H1 (cell line): ENCODE results near the gene POLR1C. TPM values are rescaled to one million over a fixed set of nuclear protein-coding genes. Genes with fewer than 3 reads are reported as not detected.

Experiments
- CTCF ChIA-PET: fragments of 300-600 bp; sonication (Branson Sonifier 250); formaldehyde crosslinking; loops from one replicate; lab custom pipeline; 2021; ENCODE audit not compliant: partially characterized antibody; lab: Charles Lee
- POLR2A ChIA-PET: fragments of 300-600 bp; sonication (Branson Sonifier 250); formaldehyde crosslinking; loops from one replicate; lab custom pipeline; 2021; ENCODE audit warnings: inconsistent platforms; ENCODE audit not compliant: partially characterized antibody; lab: Charles Lee
- DNase-seq, 2 experiments: peaks; one replicate each; pipeline versions ENCODE4 v3.0.0 to v3.0.0-alpha.2; 2010 to 2022; ENCODE audit warnings: low spot score in 2 of 2, low read depth in 1 of 2, mixed read lengths in 1 of 2
- FAIRE-seq: peaks from 2 replicates; lab custom pipeline; 2011; peaks lifted over from hg19 to GRCh38; lab: Jason Lieb, UNC
- H2AFZ ChIP-seq: 2 replicates; pipeline ENCODE4 v1.8.1; 2012; ENCODE audit warnings: low read length, inconsistent platforms
- H2AK5ac ChIP-seq: 2 replicates; pipeline ENCODE4 v1.6.1; 2013; ENCODE audit warnings: low read depth, low read length
- H2BK120ac ChIP-seq: replicated peaks from 2 replicates; pipeline ENCODE3; 2013; ENCODE audit warnings: low read depth, low read length, inconsistent platforms
- H2BK12ac ChIP-seq: 2 replicates; pipeline ENCODE4 v1.6.1; 2013; ENCODE audit warnings: low read depth, low read length
- H2BK15ac ChIP-seq: 2 replicates; pipeline ENCODE4 v1.6.1; 2013; ENCODE audit warnings: low read length
- H2BK20ac ChIP-seq: 2 replicates; pipeline ENCODE4 v1.6.1; 2013; ENCODE audit warnings: low read length
- H2BK5ac ChIP-seq: 2 replicates; pipeline ENCODE4 v1.6.1; 2013; ENCODE audit warnings: low read depth, low read length
- H3K14ac ChIP-seq: 2 replicates; pipeline ENCODE4 v1.6.1; 2013; ENCODE audit warnings: inconsistent platforms; ENCODE audit not compliant: insufficient read length
- H3K18ac ChIP-seq: 2 replicates; pipeline ENCODE4 v1.6.1; 2013; ENCODE audit warnings: low read length; ENCODE audit errors: extremely low read depth
- H3K23ac ChIP-seq: 2 replicates; pipeline ENCODE4 v1.6.1; 2013; ENCODE audit warnings: inconsistent platforms; ENCODE audit not compliant: insufficient read length
- H3K23me2 ChIP-seq: 2 replicates; pipeline ENCODE4 v1.6.1; 2013; ENCODE audit warnings: low read depth, low read length
- H3K27ac ChIP-seq: 2 replicates; pipeline ENCODE4 v1.6.1; 2011; ENCODE audit warnings: low read depth, low read length, inconsistent platforms
- H3K27me3 ChIP-seq, 4 experiments: replicated peaks in 1 of 4; 1 replicate in 1 of 4; 2 replicates in 3 of 4; pipeline versions ENCODE4 v1.6.1 to v1.8.1; 2011 to 2013; ENCODE audit warnings: low read length in 3 of 4, mild to moderate bottlenecking in 3 of 4, inconsistent platforms in 2 of 4, mixed read lengths in 2 of 4, moderate library complexity in 1 of 4; ENCODE audit not compliant: control insufficient read depth in 3 of 4, insufficient read depth in 3 of 4; ENCODE audit errors: extremely low read depth in 1 of 4
- H3K36me3 ChIP-seq, 4 experiments: 2 replicates each; pipeline versions ENCODE4 v1.6.1 to v1.8.1; 2011 to 2013; ENCODE audit warnings: mild to moderate bottlenecking in 4 of 4, low read length in 3 of 4, moderate library complexity in 2 of 4, control low read depth in 1 of 4, inconsistent platforms in 1 of 4; ENCODE audit not compliant: insufficient read depth in 4 of 4, control insufficient read depth in 2 of 4
- H3K4ac ChIP-seq: replicated peaks from 2 replicates; pipeline ENCODE3; 2013; ENCODE audit warnings: low read length, low read depth, mixed read lengths, inconsistent platforms; ENCODE audit not compliant: insufficient read length
- H3K4me1 ChIP-seq, 4 experiments: replicated peaks in 1 of 4; 1 replicate in 1 of 4; 2 replicates in 3 of 4; pipeline versions ENCODE4 v1.6.1 to v1.8.1; 2011 to 2013; ENCODE audit warnings: low read length in 3 of 4, inconsistent platforms in 2 of 4, mixed read lengths in 1 of 4; ENCODE audit not compliant: insufficient read depth in 4 of 4, control insufficient read depth in 3 of 4
- H3K4me2 ChIP-seq, 2 experiments: 2 replicates each; pipeline versions ENCODE4 v1.6.1 to v1.8.1; 2011 to 2013; ENCODE audit warnings: low read depth in 2 of 2, low read length in 2 of 2, control low read depth in 1 of 2, inconsistent platforms in 1 of 2, mild to moderate bottlenecking in 1 of 2; ENCODE audit not compliant: insufficient read depth in 1 of 2
- H3K4me3 ChIP-seq, 4 experiments: fragments of 200-600, 300-600 bp in 1 of 4; sonication (generic), shearing (Covaris generic), sonication (Bioruptor Twin) in 1 of 4; 2 replicates each; pipeline versions ENCODE4 v1.5.1 to v1.8.1; 2011 to 2016; ENCODE audit warnings: low read length in 4 of 4, low read depth in 3 of 4, control low read depth in 2 of 4, inconsistent platforms in 2 of 4, mild to moderate bottlenecking in 2 of 4, mixed read lengths in 1 of 4, moderate library complexity in 1 of 4; ENCODE audit not compliant: insufficient read depth in 2 of 4; ENCODE audit errors: extremely low read depth in 1 of 4
- H3K56ac ChIP-seq: replicated peaks from 2 replicates; pipeline ENCODE3; 2013; ENCODE audit warnings: low read depth, mild to moderate bottlenecking, mixed read lengths, low read length, inconsistent platforms; ENCODE audit not compliant: insufficient read length
- H3K79me1 ChIP-seq: 2 replicates; pipeline ENCODE4 v1.6.1; 2013; ENCODE audit warnings: low read depth, low read length, control low read depth
- H3K79me2 ChIP-seq, 2 experiments: 2 replicates each; pipeline versions ENCODE4 v1.6.1 to v1.8.1; 2012 to 2013; ENCODE audit warnings: low read length in 2 of 2, mild to moderate bottlenecking in 2 of 2, inconsistent platforms in 1 of 2; ENCODE audit not compliant: insufficient read depth in 2 of 2, control insufficient read depth in 1 of 2
- H3K9ac ChIP-seq, 4 experiments: replicated peaks in 1 of 4; 1 replicate in 1 of 4; 2 replicates in 3 of 4; pipeline versions ENCODE4 v1.6.1 to v1.8.1; 2011 to 2013; ENCODE audit warnings: low read depth in 3 of 4, low read length in 3 of 4, control low read depth in 2 of 4, mild to moderate bottlenecking in 2 of 4, moderate library complexity in 2 of 4, inconsistent platforms in 1 of 4; ENCODE audit errors: extremely low read depth in 1 of 4
- H3K9me3 ChIP-seq, 2 experiments: 2 replicates each; pipeline versions ENCODE4 v1.6.1 to v1.8.1; 2012 to 2013; ENCODE audit warnings: mild to moderate bottlenecking in 2 of 2, moderate library complexity in 2 of 2, control low read depth in 1 of 2, inconsistent platforms in 1 of 2, low read depth in 1 of 2, low read length in 1 of 2, mixed read lengths in 1 of 2; ENCODE audit not compliant: insufficient read depth in 2 of 2
- H4K20me1 ChIP-seq, 2 experiments: replicated peaks in 1 of 2; 2 replicates each; pipeline versions ENCODE3 to v1.8.1; 2011 to 2013; ENCODE audit warnings: inconsistent platforms in 2 of 2, low read length in 2 of 2, mild to moderate bottlenecking in 1 of 2; ENCODE audit not compliant: insufficient read depth in 2 of 2, control insufficient read depth in 1 of 2
- H4K5ac ChIP-seq: 2 replicates; pipeline ENCODE4 v1.6.1; 2013; ENCODE audit warnings: low read length, low read depth, mixed read lengths, inconsistent platforms; ENCODE audit not compliant: insufficient read length
- H4K8ac ChIP-seq: 2 replicates; pipeline ENCODE4 v1.8.0; 2013; ENCODE audit warnings: mild to moderate bottlenecking, moderate library complexity, low read length, inconsistent platforms; ENCODE audit not compliant: insufficient read depth; ENCODE audit errors: extremely low read depth
- H4K91ac ChIP-seq: replicated peaks from 2 replicates; pipeline ENCODE3; 2013; ENCODE audit warnings: low read length, mixed read lengths, inconsistent platforms; ENCODE audit not compliant: insufficient read length
- ATF2 ChIP-seq: IDR thresholded peaks from 2 replicates; pipeline ENCODE4 v1.6.1; 2012; ENCODE audit warnings: low read length, inconsistent platforms
- EGR1 ChIP-seq: IDR thresholded peaks from 2 replicates; pipeline ENCODE4 v1.6.1; 2011; ENCODE audit warnings: low read depth, low read length, borderline replicate concordance
- GABPA ChIP-seq: IDR thresholded peaks from 2 replicates; pipeline ENCODE4 v1.6.1; 2011; ENCODE audit warnings: mild to moderate bottlenecking, low read length, moderate library complexity, borderline replicate concordance; ENCODE audit not compliant: insufficient read depth
- RFX5 ChIP-seq: IDR thresholded peaks from 2 replicates; pipeline ENCODE4 v1.6.1; 2011; ENCODE audit warnings: low read depth, low read length, improper control_type of control experiment, borderline replicate concordance
- RXRA ChIP-seq: IDR thresholded peaks from 2 replicates; pipeline ENCODE4 v1.6.1; 2011; ENCODE audit warnings: low read depth, mild to moderate bottlenecking, low read length, moderate library complexity; ENCODE audit not compliant: insufficient read depth
- SAP30 ChIP-seq: fragments of 300-600 bp; sonication (generic); IDR thresholded peaks from 2 replicates; pipeline ENCODE4 v1.7.1; 2012; ENCODE audit warnings: low read length, moderate library complexity, mild to moderate bottlenecking, inconsistent platforms; ENCODE audit not compliant: insufficient read depth, insufficient replicate concordance
- ZNF274 ChIP-seq: IDR thresholded peaks from 2 replicates; pipeline ENCODE4 v1.7.0; 2012; ENCODE audit warnings: low read length, borderline replicate concordance; ENCODE audit errors: extremely low read depth
- WGBS, 2 experiments: shearing (Covaris generic) in 1 of 2; methylation state at CpG; one replicate each; pipeline versions ENCODE4 v1.1.6 to v1.1.7; 2013 to 2015; ENCODE audit warnings: low lambda C conversion rate in 2 of 2, mixed read lengths in 2 of 2, inconsistent platforms in 1 of 2, low coverage in 1 of 2, missing lambda C conversion rate in 1 of 2; ENCODE audit not compliant: insufficient replicate concordance in 2 of 2, insufficient coverage in 1 of 2, insufficient read length in 1 of 2; ENCODE audit errors: extremely low coverage in 1 of 2, missing lambda C conversion rate in 1 of 2; 5-methylcytosine and 5-hydroxymethylcytosine counted together
- polyA plus RNA-seq, 7 experiments: library from polyadenylated mRNA; depleted of rRNA in 3 of 7; stranded (reverse) in 5 of 7; unstranded in 2 of 7; fragments of >200 nt in 5 of 7; fragments of 200-250 nt in 2 of 7; gene quantifications; 1 replicate in 5 of 7; 2 replicates in 1 of 7; 4 replicates in 1 of 7; pipeline versions ENCODE4 v1.2.1 to v1.2.3, GENCODE V29; 2011 to 2013; ENCODE audit warnings: missing spikeins in 2 of 7, mixed read lengths in 2 of 7
- total RNA-seq: library from RNA; stranded (reverse); fragmentation: NEBNext Ultra II Directional; extraction: Animal tissue kit (Norgen Biotek cat#: 25700); gene quantifications from 2 replicates; pipeline ENCODE4 v1.2.1, GENCODE V29; 2021

The POLR1C gene
- total and polyA plus RNA-seq, 2 of the 8 experiments (the other 6 are each of a cell fraction or from before 2014, with no cell fraction given), result 42.9 to 49.6 TPM

GRCh38 chr6:43502666-43503065, 14.2 kb upstream of the POLR1C start:
- Histone ChIP-seq H3K79me1 (no peaks in the 10 kb centered on the region), H3K36me3 (peaks cover 19 to 50% (median 40%) of the 10 kb centered on the region in 4 experiments; a peak in 7 of 8 replicates), H3K79me2 (no peaks in the 10 kb centered on the region), H3K18ac (no peak overlapping the region), H2BK20ac (no peak overlapping the region), H4K8ac (no peak overlapping the region), H2BK12ac (no peak overlapping the region), H4K20me1 (peaks cover 0 to 11% of the 10 kb centered on the region in 2 experiments), H3K27ac (no peak overlapping the region), H2AK5ac (no peak overlapping the region), H3K56ac (no peak overlapping the region), H4K5ac (no peak overlapping the region), H2AFZ (no peak overlapping the region), H3K9ac (no peak overlapping the region), H3K23ac (no peak overlapping the region), H2BK15ac (no peak overlapping the region), H3K27me3 (no peaks in the 10 kb centered on the region), H3K23me2 (no peaks in the 10 kb centered on the region), H3K4me2 (no peak overlapping the region), H4K91ac (no peak overlapping the region), H3K14ac (no peak overlapping the region), H3K4me3 (no peak overlapping the region), H3K9me3 (no peaks in the 10 kb centered on the region), H2BK5ac (no peak overlapping the region), H3K4me1 (no peaks in the 10 kb centered on the region), H2BK120ac (no peak overlapping the region), H3K4ac (no peak overlapping the region)
- CTCF ChIA-PET, result interaction anchor here (0.8 to 31.7 kb wide), 8 partner anchors 8 to 207 kb away, joined by 3 to 536 read pairs (median 5); partner anchors contain the start of genes DLK2, LRRC73 and TJAP1
- 87% methylated on average over 3 of the region's 4 CpGs; no CpG with 5 or more reads in 1 of the 2 experiments for WGBS, 2 experiments
- no peak for FAIRE-seq
- POLR2A ChIA-PET, result interaction anchor here (0.7 to 12.6 kb wide), 5 partner anchors 10 to 147 kb away, joined by 3 to 147 read pairs (median 5); partner anchors contain the start of genes POLR1C and YIPF3
- TF ChIP-seq RFX5 (no peak), EGR1 (no peak), SAP30 (no peak), ZNF274 (no peak), GABPA (no peak), RXRA (no peak), ATF2 (no peak)
- DNase-seq, result no peak
